NCI-H2196 treated with DMSO at 0.1 percent for 48 hours (cell line): ENCODE results near the gene THBD.

ENCODE experiments used
- DNase-seq: peaks from one replicate; lab custom pipeline; 2025; ENCODE audit not compliant: unreplicated experiment; lab: John Stamatoyannopoulos, UW

The THBD gene, protein sequence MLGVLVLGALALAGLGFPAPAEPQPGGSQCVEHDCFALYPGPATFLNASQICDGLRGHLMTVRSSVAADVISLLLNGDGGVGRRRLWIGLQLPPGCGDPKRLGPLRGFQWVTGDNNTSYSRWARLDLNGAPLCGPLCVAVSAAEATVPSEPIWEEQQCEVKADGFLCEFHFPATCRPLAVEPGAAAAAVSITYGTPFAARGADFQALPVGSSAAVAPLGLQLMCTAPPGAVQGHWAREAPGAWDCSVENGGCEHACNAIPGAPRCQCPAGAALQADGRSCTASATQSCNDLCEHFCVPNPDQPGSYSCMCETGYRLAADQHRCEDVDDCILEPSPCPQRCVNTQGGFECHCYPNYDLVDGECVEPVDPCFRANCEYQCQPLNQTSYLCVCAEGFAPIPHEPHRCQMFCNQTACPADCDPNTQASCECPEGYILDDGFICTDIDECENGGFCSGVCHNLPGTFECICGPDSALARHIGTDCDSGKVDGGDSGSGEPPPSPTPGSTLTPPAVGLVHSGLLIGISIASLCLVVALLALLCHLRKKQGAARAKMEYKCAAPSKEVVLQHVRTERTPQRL

DNA sequence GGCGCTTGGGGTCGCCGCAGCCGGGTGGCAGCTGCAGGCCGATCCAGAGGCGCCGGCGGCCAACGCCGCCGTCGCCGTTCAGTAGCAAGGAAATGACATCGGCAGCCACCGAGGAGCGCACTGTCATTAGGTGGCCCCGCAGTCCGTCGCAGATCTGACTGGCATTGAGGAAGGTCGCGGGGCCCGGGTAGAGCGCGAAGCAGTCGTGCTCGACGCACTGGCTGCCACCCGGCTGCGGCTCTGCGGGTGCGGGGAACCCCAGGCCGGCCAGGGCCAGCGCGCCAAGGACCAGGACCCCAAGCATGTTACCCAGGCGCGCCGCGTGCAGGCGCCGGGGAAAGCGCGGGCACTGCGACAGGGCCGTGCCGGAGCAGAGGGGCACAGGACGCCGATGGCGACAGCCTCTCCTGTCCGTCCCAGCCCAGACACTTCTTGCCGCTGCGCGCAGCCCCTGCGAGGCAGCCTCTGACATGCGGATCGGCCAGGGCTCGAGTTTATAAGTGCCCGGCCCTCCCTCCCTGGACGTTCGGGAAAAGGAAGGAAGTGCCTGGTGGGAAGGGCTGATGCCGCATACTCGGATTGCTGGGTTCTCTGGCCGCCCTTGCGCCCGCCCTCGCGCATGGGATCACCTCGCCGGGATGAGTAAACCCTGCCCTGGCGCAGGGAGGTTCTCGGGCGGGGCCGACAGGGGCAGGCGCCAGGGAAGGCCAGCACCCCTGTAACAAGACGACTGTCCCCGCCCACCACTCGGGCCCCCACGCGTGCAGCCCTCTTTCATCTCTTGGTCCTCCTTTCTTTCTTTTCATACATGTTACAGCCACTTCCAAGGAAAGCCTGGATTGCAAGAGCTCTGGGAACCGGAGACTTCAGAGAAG lies at the start of gene THBD:
Gene THBD (minus strand): TSS at position 472 of the 875 bp plus-strand sequence. CDS start 168 bp downstream, at position 304.
- peak; percentile 29 for DNase-seq

DNA sequence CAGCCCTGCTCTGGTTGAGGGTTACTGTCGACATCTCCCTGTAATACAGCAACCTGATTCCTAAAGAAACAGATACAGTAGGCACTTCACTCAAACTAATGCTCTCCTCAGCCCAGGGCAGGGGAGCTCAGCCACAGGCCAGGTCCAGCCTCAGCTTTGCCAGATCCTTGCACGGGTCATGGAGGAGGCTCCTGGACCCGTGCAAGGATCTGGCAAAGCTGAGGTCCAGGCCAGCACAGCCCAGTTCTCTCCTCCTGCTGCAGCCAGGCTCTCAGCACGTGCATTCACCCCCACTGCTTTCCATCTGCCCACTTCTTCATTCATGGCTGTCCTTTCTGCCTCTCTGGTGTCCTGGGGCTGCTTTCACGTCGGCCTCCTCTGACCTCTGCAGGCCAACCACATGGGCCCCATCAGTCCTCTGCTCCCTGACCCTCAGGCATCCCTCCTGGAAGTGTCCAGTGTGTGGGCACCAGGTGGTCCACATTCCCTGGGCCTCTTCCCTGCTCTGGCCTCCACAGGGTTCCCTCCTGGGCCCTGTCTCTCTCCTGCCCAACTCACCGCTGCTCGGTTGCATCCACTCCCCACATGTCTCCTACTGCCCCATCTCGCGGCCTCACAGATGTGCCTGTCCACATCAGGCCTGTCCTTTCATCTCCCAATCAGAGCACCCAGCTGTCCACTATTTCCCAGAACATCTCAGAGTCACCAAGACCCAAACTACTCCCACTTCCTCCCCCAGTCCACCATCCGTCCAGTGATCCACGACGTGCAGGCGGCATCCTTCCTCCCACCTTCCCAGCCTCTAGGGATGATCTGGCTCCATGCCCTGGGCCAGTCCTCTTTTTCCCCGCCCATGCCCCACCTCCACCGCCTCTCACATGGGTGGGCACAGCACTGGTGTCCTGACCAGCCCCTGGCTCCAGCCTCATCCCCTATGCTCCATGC lies 48.4 kb upstream of the THBD start:
- no peak for DNase-seq

DNA sequence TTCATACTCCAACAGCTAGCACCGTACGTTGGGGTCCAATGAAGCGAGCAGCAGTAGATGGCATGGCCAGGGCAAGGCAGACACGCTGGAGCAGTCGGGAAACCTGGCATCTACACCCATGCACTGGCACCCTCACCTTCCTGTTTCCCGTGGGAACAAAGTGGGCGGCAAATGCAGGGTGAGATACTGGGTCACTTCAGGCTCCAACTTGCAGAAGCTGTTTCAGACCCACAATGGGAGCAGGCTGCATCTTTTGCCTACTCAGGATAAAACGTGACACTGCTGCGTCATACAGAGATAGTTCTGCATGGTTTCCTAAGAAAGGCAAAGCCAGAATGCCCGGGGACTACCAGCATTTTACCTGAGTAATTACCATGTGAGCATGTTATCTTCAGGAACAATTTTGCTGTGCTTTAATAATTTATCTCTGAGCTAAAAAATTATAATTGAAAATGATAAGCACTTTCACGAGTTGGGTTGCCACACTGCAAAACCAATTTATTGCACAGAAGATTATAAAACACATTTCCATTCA lies 47.6 kb upstream of the THBD start:
- DNase-seq: no peak

DNA sequence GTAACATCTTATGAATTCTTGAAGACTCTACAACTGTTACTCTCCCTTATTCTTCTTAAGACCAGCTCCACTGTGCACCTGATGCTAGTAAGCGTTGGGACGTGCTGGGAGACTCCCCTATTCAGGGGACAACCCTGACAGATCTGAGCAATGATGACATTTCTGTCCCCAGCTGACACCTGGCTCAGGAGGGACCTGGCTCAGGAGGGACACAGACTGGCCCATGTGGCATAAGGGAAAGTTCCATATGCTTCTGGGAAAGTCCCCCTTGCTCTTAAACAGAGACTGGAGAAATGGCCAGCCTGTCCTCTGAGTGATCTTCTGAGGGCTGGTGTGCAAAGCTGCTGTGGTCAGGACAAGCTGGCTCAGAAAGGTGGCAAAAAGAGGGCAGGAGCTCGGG lies 46.6 kb upstream of the THBD start:
- no peak for DNase-seq

DNA sequence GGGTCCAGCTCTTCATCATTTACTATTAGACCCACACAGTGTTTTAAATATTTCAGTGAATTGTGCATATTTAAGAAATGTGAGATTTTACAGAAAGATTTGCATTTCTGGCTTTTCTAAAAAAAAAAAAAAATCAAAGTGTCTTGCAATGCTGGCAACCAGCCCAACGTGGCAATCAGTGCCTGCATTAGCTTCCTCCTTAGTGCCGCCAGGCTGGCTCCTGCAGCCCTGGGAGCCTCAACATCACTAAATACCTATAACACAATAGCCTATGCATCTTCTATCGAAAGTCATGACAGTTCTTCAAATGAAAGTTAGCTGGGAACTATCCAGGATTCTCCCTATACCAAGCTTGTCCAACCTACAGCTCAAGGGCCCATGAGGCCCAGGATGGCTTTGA lies 46.0 kb upstream of the THBD start:
- DNase-seq: no peak

DNA sequence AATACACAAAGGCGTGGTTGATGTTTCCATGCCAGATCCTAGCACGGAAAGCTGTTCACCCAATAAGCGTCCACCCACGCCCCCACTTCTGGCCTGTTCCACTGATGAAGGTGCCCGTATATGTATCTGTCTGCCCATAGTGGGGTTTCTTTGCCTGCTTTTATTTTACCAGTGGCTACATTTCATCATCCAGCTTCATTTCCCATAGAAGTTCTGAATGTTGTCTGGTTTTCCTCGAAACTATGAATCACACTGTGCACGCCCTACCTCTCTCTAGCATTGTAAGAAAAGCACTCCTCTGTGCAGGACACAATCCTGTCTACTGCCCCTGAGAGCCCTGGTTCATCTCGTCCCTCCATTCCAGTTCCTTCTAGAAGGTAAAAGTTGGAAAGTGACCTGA lies 45.5 kb upstream of the THBD start:
- DNase-seq: no peak

DNA sequence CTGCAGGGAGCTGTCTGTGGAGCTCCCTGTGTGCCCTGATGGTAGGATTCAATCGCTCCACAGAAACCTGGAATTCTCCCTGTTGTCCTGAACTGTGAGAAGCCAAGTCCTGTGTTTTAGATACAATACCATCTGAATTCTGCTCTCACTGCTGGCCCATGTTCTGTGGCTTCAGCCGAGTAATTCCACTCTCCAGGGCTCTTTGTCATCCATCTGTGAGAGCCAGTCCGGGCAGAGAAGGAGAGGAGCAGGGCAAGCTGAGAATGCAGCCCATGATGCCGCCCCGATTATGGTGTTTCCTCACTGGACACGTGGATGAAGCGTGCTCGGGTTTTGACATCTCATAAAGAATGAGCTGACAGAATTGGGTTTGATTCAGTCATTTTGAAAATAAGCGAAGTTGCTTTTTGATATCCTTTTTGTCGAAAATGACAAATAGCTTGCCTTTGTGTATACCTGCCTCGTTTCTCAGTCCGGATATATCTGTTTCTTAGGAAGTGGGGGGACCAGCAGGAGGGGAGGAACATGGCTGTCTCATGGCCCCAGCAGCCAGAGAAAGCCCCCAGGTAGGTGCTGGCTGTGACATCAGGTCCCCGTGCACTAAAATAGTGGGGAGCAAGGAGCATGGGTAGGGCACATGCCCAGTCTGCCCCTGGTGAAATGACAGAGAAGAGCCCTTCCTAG lies 44.9 kb upstream of the THBD start:
- DNase-seq: no peak

DNA sequence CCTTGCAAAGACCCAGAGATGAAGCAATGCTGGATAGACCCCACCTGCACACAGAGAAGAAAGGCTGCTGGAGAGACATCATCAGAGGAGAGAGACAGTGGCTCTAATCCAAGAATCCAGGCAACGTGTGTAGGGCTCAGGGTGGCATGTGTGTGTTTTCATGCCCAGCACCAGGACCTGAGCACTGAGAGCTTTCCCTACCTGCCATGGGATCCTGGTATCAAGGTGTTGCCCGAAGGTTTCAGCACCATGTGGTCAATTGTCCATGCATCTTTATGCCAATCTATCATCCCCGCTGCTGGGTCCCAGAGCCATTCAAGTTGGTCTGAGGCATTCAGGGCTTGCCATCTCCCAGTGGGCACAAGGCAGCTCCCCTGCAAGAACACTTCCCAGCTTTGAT lies 44.1 kb upstream of the THBD start:
- no peak for DNase-seq

DNA sequence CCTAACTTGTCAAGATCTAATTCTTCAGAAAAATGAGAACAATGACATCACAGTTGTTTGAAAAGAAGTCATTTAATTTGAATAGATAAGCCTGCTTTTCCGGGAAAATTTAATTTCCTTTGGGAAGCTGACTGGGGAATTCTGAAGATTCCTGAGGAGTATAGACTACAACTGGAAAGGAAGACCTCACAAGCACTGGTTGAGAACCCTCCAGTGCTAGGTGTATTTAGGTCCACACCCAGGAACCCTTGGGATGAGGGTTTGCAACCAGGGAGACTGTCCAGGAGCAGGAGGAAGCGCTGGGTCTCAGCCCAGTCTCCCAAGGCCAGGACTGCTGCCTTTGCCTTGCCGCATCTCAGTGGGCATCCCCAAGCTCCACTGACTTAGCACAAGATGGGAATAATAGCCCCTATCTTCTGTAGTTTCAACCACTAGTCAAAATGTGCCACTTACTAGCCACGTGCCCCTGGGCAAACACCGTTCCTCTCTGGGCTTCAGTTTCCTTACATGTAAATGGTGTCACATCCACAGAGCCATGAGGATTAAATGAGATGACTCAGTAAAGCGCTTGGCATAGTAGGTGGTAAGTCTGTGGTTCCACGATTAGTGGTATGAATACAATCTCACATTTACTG lies 43.5 kb upstream of the THBD start:
- DNase-seq: no peak

DNA sequence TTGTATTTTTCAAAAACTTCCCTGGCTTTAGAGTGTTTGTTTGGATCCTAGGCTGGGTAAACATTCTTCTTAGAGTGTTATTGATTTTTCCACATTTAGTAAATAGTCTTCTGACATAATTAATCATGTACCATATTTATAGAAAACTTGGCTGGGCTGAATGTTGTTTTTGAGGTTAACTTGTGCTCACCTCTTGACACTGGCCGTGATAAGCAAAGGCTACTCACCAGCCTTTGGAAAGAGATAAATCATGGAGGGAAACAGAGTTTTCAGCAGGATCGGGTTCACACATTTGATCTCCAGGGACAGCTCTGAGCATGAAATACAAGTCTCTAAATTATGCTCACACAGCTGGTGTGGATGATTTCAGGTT lies 42.9 kb upstream of the THBD start:
- DNase-seq: no peak

DNA sequence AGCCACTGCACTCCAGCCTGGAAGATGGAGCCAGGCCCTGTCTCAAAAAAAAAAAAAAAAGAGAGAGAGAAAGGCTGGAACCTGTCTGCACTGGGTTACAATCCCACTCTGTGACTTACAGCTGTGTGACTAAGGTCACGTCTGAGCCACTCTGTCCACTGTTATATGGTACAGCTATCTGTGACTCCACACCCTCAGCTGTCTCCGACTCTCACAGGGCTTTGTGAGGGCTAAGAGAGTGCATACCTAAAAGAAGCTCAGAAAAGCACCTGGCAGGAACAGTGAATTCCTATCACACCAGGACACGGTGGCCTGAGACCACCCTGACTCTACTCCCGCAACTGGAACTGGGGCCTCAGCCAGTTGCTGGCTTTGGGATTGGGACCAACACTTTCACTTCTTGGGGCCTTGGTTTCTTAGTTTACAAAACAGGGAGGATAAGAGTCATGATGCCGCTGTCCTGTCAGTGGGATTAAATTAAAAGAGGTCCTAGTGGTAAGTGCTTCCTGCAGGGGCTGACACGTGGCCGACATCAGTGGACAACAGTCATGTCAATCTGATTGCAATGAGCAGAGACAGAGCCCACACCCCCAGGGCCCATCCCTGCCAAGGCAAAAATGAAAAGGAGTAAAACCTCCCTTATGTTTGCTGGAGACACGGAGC lies 42.4 kb upstream of the THBD start:
- DNase-seq: no peak

DNA sequence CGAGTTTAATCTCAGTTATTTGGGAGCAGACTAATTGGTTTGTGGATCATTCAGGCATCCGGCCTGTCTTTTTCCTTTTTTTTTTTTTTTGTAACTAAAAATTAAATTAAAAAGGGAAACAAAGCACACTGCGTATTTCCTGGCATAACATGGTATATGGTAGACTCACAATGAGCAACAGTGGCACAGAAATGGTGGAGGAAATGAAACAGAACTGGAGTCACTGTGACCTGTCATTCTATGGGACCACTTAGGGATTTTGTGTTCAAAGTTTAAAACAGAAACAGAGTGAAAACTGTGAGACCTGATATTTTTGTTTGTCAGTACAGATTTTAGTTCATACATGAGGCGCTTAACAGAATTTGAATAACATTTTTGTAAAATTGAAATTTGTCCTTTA lies 41.4 kb upstream of the THBD start:
- DNase-seq: no peak

DNA sequence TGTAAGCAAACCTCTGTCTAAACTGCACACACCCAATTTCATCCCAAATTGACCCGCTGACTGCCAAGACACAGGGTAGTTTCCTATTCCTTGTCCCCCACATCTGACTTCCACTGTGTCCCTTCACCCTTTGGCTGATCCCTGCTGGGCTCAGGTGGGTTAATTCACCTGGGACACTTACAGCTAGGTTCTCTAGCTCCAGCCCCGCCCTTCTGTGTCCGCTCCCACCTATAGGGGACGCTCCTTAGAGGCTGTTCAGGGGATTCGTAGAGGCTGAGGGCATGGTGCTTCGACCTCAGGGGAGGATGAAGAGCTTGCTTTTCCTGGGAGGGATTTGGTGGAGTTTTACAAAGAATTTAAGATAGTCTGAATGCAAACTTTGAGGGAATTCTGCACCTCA lies 40.7 kb upstream of the THBD start:
- DNase-seq: no peak

DNA sequence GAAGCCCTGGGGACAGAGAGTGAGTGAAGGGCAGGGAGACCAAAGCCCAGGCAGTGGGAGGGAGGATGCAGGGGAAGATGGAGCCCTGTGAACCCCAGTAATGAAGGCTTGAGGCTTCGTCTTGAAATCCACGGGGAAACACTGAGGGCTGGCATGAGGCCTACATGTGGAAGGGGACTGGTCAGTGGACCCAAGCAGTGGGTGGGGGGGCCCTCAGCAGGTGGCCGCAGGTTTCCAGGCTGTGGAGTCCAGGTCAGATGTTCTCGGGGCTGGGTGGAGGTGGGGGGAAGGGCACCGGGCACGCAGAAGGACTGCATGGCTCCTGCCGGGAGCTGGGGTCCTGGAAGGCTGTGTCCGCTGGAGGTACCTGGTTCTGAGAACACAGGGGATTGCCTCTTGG lies 39.4 kb upstream of the THBD start:
- no peak for DNase-seq

DNA sequence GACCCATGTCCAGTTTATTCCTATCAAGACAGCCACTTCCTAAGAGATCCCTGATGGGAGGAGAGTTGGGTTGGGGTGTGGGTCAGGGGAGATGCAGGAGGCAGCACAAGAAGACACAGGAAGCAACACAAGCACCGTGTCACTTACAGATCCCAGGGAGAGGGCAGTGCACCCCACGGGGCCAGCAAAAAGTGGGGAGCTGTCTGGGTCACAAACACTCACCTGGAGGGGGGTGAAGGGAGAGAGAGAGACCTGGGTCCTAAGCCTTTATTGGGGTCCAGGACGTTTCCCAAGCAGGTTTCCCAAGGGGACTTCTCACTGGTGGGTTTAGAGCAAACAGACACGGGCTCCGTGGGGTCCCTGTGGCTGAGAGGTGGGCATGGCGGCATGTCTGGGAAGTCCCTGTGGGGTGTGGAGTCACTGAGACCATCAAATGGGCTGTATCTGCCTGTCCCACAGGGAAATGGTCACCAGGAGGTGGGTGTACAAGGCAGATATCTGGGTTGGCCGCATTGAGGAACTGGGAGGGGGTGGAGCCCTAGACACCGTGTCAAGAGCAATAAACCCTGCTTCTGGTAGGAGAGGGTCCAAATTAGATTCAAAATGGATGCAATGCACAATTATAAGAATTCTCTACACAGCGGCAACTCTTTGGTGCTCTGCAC lies 38.2 kb upstream of the THBD start:
- DNase-seq: no peak

DNA sequence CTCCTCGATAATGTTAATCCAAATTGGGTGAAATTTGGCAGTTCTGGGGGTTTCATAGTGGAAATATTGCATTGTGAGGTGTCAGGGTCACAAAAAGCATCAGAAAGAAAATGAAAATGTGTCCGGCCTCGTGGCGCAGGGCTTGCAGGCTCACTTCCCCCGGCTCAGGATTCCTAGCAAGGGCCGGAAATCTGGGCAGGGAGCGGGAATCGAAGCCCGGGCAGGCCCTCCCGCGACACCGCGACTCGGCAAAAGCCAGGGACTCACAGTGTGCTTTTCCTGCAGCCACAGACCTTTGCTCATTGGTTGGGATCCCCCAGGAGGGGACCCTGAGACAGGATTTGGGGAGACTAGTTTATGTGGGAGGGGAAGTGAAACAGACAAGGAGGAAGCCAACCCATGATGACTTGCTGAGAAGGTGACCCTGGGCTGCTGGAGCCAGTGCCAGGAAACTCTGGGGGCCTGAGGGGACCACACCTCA lies 37.5 kb upstream of the THBD start:
- DNase-seq: no peak

DNA sequence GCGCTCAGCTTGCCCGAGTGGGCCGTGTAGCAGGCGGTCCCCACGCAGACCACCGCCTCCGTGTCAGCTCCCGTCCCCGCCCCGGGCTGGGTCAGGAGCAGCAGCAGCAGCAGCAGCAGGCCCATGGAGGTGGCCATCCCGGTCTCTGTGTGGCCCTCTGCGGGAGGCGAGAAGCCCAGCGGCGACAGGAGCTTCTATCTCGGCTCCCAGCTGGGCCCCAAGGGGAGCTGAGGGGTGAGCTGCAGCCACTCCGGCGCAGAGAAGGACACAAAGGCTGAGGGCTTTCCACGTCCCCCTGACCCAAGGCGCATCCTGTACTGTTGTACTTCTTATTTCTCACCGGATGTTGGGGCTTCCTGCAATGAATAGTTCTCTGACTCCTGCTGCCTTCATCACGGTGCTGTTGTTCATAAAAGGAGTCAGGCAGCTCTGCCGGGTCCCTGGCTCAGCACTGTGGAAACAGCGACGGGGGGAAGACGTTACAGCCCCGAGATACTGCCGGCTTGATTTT lies 36.6 kb upstream of the THBD start, which contains the start of gene CD93:
Gene CD93 (minus strand): TSS at position 269 of the 511 bp plus-strand sequence. CDS start 132 bp downstream, at position 137.
- DNase-seq: no peak
